NCI-H2227 (cell line): ENCODE data around the gene LEMD1.
"Not testable (repeated sequence)": the region's sequence is repeated elsewhere in the genome, so short reads cannot be mapped to it uniquely, and the experiment has no call there.

Experiments used
- DNase-seq: peaks from one replicate; lab custom pipeline; 2025; ENCODE audit not compliant: unreplicated experiment; lab: John Stamatoyannopoulos, UW

Gene LEMD1

DNA sequence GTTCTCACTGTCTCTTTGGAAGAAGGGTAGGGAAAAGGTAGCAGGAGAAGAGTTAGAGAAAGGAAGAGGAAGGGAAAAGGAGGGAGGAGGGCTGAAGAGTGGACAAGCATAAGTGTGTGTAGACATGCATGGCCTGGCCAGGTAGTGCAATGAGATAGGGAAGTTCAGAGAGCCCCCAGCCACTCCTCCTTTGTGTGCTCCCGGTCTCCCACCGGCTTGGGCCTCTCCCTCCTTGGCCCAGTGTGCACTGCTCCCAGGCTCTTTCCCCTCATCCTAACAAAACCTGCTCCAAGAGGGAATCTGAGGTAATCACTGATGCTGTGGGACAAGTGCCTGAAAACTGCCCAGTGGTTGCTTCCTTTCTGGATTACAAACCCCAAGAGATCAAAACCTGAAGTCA, 10.3 kb upstream of the LEMD1 start:
- no peak for DNase-seq

DNA sequence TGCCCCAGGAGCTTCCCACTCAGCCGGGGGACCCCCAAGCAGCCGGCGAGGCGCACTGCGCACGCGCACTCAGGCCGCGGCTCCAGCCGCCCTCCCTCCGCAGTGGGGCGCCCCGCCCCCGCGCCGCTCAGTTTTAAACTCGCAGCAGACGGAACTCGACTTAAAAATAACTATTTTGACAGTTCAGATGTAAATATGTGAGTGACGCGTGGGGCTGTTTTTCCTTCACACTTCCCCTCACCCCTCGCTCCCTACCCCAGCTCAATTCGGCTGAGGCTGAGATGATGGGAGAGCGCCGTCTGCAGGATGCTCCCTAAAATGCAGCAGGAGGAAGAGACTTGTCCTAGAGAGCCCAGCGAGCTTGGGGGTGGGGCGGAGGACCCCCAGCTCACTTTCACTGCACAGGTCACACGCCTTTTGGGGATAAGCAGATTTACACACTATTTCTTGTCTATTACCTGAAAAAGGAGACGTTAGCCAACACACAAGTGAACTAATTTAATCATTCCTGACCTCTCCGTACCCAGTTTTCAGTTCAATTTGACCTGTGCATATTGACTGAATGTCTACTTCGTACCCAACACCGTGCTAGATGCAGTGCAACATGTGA, 8.9 kb upstream of the LEMD1 start:
- DNase-seq = no peak

DNA sequence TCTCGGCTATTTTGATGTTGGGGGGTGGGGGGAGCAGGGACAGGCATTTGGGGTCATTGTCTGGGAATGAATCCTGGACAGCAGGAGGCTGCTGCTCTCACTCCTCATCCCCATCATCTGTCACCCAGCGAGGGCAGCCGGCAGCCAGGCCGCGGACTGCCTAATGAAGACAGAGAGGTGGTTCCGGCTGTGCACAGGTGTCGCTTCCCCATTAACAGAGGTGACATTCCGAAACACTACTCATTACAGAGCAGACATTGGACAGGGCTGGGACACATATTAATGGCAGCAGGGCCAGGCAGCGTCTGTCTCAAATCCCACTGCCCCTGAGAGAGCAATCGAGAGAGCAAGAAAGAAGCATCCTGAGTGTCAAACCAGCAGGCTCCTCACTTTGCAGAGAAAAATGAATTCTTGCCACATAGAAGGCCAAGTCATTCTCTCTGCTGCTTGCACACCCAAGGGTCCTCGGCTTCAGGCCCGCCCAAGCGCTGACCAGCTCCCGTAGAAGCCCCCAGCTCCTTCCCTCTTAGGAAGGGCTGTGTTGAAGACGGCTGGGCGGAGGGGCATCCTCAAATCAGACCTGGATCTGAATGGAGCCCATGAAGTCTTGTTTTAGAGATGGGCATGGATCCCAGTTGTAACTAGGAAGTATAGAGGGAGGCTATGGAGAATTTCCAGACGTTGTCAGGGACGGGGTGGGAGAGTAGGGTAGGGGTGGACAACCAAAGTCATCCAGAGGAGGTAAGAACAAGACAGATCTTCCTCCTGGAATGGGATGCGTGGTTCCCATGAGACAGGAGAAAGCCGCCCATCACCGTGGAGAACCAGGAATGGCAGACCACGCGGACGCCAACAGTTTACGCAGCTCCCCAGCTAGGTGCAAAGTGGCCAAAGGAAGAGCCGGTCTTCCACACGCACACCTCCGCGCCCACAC, 8.2 kb upstream of the LEMD1 start:
- DNase-seq = no peak

DNA sequence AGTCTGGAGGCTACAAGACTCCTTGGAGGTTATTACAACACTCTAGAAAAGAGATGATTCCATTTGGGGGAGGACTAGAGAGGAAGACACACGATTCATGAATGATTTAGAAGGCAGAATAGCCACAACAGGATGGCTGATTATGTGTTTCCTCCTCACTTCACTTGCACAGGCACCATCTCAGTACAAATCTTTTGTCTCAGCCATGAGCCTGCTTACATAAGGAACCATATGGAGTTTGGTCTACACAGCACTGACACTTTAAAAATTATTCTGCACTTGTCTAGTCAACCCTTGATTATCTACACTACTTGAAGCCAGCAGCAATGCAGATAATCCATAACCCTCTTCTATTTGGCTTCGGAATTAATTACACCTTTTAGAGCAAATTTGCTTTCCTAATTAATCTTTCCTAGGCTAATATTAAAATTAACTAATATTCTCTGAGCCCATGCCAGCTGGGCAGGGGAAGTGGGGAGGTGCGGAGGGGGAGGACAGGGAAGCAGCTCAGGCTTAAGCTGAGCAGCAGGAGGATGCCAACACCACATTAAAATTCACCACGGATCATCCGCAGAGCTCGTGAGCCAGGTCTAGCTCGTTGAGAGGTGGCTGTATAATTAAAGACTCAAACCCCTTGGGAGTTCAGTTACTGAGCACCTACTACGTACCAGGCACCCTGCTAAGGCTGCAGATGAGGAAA, 3.2 kb upstream of the LEMD1 start:
- no peak for DNase-seq

DNA sequence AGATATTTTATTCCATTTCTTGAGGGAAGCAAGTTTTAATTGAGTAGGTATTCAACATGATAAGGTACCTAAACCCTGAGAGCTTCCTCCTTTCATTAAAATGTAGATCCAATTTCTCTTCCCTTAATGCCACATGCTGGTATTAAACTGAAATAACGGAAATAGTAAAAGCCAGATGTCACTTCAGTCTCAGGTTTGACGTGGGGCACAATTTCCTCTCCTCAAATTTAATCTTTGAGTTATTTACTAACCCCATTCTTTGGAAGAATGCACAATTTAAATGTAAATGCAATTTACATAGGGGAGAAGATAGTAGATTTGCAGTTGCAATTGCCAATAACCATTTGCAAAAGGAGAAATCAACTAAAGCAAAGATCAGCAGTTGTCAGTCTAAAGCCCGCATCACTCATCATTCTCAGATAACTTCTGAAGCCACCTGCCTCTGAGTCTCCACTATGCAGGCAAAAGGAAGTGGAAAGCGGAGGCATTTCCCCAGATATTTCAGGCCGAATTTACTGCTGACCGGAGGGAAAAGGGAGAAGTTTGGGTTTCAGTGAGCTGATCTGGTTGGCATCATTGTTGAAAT, 2.1 kb upstream of the LEMD1 start:
- DNase-seq = no peak

DNA sequence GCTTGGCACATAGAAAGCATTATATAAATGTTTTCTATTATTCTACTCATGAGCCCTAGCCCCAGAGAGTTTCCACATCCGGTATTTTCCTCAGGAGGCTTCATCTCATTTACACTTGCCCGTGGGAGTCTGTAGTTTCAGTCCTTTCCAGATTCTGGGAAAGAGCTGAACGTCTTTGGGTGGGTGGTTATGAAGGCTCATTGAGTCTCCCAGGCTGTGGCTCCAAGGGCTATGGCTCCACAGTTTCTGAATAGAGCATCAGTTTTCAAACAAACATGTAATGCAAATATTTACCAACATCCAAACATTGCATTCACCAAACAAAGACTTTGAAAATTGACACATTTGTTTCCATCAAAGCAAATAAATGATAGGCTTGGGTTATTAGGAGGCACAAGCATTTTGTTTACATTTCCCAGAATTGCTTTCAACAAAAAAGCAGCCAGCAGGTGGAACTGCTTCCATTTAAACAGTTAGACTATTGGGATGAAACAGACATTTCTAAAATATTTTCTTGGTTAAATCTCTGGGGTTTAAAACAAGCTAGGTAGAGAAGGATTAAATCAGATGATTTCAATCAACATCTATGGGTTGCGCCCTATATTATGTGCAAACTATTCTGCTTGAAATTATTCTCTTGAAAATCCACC, 1.3 kb upstream of the LEMD1 start:
- peak; percentile 38 for DNase-seq

DNA sequence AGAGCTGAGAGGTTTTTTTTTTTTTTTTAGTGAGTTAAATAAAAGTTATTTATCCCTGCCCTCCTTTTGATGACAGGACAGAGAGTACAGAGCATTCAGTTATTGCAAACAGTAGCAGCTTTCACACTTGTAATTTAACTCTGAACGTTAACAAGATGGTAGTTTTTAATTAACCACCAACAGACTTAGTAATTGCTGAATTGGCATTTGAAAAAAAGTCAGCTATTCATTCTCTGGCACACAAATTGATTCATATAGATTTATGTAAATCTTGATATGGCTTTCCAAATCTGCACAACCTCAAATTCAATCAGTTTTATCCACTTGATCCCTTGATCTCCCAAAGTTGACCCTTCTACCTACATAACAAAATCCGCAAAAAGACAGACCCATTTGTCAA, 918 bp downstream of the LEMD1 start:
- DNase-seq = no peak

DNA sequence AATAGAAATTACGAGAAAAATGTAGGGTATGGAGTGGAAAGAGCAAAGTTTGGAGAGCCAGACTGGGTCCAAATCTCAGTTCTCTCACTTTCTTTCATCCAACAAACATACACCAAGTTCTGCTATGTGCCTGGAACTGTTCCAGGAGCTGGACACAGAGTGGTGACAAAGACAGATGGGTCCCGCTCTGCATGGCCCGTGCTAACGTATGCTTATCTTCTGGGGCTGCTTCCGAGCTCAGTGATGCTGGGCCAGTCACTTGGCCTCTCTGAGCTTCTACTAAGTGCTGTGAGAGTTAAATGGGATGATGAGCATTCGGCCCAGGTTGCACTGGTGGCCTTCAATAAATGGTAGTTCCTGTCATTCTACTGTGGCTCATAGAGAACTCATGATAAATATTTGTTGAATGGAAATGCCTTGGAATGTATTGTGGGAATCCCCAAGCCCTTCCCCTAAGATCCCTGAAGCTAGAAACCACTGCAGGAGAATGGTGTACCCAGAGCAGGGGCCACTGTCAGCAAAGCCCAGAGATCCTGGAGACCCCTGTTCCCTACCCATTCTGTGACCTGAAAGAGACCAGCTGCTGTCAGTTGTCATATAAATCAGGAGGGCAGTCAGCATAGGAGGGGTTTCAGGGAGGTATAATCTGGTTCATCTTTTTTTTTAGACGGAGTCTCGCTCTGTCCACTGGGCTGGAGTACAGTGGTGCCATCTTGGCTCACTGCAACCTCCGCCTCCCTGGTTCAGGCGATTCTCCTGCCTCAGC, 3.8 kb downstream of the LEMD1 start:
- DNase-seq = no peak

DNA sequence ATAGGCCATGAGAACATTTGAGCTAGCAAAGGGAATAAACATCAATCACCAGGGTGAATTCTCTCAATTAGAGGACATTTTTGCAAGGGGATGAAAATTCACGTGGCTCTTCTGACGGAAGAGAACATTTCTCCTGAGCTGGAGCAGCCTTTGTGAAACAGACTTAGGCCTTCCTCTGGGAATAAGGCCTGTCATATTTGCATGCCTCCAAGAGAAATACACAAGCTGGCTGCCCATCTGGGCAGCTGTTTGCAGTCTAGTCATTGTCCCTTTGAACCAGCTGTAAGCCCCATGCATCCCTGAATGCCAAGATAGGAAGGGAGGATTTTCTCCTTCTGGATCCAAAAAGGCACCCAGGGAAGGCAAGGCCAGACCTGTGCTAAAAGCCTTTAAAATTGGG, 5.5 kb downstream of the LEMD1 start:
- no peak for DNase-seq

DNA sequence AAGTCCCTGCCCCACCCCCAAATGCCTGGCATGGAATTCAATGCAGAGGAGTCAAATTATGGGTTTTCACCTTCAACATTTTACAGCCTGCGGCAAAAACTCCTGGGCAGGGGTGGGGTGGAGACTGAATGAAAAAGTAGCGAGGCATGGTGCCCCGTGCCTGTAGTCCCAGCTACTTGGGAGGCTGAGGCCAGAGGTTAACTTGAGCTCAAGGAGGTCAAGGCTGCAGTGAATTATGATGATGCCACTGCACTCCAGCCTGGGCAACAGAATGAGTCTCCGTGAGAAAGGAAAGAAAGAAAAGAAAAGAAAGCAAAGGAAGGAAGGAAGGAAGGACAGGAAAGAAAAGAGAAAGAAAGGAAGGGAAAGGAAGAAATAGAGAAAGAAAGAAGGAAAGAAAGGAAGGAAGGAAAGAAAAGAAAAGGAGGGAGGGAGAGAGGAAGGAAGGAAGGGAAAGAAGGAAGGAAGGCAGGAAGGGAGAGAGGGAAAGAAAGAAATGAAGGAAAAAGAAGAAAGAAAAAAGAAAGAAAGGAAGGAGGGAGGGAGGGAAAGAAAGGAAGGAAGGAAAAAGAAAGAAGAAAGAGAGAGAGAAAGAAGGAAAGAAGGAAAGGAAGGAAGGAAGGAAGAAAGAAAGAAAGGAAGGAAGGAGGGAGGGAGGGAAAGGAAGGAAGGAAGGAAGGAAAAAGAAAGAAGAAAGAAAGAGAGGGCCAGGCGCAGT, 11.1 kb downstream of the LEMD1 start:
- DNase-seq = peak; percentile 17

DNA sequence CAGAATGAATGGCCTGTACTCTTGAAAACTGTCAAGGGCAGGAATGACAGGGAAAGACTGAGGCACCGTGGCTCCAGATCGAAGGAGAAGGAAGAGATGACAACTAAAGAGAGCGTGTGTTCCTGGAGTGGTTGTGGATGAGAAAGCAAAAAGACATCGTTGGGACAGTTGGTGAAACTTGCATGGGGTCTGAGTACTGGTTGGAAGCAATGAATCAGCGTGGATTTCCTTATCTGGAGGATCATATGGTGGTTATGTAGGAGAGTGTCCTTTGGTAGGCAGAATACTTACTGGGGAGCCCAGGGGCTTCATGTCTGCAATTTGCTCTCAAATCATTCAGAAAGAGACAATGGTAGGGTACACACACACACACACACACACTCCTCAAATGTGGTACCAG, 13.9 kb downstream of the LEMD1 start:
- DNase-seq = no peak

DNA sequence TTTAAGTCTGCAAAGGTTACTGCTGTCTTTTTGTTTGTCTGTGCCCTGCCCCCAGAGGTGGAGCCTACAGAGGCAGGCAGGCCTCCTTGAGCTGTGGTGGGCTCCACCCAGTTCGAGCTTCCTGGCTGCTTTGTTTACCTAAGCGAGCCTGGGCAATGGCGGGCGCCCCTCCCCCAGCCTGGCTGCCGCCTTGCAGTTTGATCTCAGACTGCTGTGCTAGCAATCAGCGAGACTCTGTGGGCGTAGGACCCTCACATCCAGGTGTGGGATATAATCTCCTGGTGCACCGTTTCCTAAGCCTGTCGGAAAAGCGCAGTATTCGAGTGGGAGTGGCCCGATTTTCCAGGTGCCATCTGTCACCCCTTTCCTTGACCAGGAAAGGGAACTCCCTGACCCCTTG, 15.6 kb downstream of the LEMD1 start:
- DNase-seq = not testable (repeated sequence)

DNA sequence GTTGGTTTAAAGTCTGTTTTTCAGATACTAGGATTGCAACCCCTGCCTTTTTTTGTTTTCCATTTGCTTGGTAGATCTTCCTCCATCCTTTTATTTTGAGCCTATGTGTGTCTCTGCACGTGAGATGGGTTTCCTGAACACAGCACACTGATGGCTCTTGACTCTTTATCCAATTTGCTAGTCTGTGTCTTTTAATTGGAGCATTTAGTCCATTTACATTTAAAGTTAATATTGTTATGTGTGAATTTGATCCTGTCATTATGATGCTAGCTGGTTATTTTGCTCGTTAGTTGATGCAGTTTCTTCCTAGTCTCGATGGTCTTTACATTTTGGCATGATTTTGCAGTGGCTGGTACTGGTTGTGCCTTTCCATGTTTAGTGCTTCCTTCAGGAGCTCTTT, 17.4 kb downstream of the LEMD1 start:
- not testable (repeated sequence) for DNase-seq

DNA sequence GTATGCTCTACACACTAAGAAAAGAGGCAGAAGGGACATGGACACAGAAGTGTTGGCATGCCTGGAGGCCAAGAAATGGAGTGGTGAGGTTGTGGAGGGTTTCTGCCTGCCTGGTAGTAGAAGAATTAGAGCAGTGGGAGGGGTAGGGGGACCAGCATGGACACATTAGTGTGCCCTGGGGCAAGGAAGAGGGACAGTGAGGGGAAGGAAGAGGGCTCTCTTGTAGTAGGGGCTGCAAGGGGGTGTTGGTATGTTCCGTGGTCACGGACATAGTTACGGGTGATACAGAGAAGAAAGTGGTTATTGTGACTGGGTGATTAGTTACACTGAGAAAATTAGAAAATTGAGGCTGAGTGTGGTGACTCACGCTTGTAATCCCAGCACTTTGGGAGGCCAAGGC, 23.3 kb downstream of the LEMD1 start:
- DNase-seq = no peak

DNA sequence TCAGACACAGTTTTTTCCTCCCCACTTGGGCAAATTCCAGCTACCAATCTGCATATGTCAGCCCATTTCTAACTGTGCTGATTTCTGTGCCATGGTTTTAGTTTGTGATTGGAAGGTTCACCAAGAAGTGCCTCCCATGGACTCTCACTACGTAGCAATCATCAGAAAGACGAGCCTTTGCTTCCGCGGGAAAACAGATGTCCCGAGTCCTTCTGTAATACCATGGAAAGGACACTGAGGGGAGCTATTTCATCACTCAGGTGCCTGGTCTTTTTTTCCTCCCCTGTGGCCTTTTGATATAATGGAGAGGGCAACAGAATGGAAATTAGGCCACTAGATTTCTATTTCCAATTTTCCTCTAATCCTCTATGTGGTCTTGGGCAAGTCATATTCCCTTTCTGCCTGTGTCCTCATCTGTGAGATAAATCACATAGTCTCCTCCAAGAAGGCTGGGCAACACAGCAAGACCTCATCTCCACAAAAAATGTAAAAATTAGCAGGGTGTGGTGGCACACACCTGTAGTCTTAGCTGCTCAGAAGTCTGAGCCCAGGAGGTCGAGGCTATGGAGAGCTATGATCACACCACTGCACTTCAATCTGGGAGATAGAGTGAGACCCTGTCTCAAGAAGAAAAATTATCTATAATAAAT, 24.8 kb downstream of the LEMD1 start:
- DNase-seq = peak; percentile 89

DNA sequence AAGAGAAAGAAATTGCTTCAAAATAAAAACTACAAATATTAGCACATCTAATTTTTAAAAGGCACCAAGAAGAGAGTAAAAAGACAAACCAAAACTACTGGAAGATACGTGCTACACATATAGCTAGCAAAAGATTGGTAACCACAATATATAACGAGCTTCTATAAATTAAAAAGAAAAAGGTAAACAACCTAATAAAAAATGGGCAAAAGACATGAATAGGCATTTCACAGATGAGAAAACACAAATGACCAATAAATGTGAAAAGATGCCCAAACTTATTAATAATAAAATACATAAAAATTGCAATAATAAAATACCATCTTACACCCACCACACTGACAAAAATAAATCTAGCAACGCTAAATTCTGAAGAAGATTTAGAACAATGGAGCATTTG, 26.2 kb downstream of the LEMD1 start:
- DNase-seq = no peak

DNA sequence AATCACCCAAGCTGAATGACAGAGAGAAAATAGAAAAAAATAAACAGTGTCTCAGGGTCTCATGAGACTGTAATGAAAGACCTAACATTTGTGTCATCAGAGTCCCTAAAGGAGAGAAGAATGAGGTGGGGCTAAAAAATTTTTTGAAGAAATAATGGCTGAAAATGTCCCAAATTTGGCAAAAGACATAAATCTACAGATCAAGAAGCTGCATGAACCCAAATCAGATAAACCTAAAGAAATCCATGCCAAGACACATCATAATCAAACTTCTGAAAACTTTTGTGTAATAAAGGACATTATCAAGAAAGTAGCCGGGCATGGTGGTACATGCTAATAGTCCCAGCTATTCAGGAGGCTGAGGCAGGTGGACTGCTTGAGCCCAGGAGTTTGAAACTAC, 29.2 kb downstream of the LEMD1 start:
- DNase-seq = no peak

DNA sequence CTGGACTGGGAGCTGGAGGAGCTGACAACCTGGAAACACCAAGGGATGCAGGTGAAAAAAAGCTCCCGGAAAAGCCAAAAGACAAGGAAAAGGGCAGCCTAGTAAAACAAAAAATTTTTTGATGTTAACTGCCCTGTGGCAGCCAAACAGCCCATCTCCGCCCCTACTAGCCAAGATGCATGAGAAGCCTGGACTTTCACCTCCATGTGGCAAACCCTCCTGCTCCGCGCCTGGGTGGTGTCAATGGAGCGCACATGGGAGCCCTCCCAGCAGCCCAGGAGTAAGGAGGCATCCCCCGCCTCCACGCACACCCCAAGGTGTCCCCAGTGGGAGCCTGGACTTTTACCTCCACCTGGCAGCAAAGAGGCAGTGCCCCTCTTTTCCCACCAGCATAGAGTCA, 30.5 kb downstream of the LEMD1 start:
- no peak for DNase-seq

DNA sequence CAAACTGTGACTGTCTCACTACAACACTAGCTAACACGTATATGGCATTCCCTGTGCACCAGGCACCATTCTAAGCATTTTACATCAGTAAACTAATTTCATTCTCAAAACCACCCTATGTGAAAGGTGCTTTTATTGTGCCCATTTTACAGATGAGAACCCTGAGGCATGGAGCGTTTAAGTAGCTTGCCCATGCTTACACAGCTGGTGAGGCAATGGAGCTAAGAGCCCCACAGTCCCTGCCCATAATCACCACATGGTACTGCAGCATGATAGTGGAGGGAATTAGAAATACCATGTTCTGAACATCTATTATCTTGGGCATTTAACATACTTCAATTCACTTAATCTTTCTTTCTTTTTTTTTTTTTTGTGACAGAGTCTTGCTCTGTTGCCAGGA, 34.0 kb downstream of the LEMD1 start:
- DNase-seq = no peak
